Embryonic facial prominence (tissue), 1 donor: Measurements from ENCODE around the gene CYP11A1.
A peak's percentile ranks its signal among the peaks of the same experiment; 100 is the strongest.

Experiments used
- DNase-seq: peaks from one replicate; pipeline ENCODE4 v3.0.0-alpha.2; 2016; ENCODE audit errors: extremely low spot score

Gene CYP11A1

DNA sequence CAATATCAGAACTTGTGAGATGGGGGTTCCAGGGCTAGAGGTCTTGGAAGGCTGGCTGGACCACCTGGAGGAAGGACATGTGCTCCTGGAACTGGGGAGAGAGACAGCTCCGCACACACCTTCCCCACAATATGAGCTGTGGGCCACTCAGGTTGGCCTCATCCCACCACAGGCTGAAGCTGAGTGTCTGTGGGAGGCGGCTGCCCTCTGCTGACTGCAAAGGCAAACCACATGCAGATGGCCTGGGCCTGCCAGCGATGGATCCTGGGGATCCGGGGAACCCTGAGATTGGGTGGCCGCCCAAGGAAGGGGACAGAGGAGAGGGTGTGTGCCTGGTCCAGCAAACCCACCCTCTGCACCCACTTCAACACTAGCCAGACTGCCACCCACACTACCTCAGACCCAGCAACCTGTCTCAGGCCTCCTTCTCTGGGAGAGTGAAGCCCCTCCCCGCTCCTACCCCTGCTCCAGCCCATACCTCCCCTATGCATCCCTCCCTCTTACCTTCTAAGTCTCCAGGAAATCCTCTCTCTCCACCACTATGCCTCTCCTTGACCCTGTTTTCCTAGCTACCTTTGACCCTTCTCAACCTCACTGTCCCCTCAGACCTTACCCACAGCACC lies 44.8 kb downstream of the CYP11A1 start:
- DNase-seq: no peak

DNA sequence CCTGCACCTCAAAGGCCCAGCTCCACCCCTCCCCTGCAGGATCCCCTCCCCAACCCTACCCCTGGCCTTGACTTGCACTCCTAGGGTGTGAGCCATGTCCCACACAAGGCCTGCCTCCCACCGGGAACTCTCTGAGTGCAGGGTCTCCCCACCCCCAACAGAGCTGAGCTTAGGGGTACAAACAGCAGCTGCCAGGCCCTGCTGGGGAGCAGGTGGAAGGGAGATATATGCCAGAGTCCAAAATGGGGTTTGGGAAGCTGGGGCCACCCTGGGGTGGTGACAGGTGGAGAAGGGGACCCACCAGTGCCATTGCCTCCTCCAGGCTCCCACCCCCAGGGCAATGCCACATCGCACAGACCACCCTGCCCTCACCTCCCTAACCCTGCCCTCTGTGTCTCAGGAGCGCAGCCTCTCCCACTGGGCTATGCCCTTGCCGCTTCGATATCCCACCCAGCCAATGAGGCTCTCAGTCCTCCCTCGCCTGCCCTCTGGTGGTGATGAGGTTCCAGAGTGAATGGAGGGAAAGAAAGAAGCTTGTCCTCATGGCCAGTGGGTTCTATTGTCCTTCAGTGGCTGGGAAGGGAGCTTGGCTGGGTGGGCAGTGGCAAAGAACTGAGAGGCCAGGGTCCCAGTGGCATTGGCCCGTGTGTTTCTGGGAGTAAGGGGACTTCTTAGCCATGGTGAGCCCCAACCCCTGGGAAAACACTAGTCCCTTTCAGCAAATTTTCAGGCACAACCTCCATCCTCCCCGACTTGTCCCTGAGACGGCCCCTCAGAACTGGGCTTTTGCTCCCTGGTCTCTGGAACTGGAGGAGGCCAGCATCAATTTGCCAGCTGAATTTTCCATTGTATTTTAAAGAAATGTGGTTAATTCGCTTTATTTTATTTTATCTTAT lies 46.8 kb downstream of the CYP11A1 start:
- no peak for DNase-seq

DNA sequence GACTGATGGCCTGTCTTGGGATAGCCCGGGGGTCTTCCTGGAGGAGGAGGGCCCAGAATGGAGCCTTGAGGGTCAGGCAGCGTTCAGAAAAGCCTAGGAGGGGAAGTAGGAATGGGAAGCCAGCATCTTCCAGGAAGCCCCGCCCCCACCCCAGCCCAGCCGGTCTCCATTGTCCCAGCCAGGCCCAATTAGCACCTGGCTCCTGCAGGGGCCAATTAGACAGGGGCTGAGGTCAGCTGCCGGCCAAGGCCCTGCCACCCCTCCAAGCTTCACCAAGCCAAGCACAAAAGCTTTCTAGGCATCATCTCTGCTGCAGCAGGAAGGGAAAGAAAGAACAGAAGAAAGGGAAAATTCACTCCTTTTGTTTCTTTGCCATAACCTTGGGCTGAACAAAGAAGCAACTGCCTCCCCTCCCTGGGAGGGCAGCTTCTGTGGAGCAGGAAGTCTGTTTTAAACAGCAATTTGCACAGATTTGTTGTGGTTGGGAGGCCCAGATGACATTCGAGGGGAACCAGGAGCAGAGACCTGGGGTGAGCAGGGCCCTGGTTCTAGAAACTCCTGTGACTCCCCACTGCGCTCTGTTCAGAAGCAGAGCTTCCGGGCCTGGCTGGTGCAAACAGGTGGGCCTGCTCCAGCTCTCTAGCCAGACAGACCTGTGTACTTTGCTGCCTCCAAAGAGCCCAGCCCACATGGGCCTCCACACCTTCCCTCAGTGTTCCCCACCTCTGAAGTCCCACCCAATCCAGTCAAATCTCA lies 47.7 kb downstream of the CYP11A1 start:
- no peak for DNase-seq

DNA sequence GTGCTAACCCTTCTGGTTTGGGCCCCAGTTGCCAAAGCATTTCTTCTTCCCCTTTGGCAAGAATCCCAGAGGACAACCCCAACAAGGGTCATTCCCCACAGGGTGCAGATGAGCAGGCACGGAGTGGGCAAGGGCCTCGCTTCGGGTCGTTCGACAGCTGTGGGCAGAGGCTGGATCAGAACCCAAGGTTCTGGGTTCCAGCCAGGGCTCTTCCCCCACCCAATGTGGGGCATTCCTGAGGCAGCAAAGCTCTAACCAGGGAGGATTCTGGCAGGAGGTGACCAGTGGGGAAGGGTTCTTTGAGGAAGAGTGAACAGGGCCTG lies 48.3 kb downstream of the CYP11A1 start:
- no peak for DNase-seq

DNA sequence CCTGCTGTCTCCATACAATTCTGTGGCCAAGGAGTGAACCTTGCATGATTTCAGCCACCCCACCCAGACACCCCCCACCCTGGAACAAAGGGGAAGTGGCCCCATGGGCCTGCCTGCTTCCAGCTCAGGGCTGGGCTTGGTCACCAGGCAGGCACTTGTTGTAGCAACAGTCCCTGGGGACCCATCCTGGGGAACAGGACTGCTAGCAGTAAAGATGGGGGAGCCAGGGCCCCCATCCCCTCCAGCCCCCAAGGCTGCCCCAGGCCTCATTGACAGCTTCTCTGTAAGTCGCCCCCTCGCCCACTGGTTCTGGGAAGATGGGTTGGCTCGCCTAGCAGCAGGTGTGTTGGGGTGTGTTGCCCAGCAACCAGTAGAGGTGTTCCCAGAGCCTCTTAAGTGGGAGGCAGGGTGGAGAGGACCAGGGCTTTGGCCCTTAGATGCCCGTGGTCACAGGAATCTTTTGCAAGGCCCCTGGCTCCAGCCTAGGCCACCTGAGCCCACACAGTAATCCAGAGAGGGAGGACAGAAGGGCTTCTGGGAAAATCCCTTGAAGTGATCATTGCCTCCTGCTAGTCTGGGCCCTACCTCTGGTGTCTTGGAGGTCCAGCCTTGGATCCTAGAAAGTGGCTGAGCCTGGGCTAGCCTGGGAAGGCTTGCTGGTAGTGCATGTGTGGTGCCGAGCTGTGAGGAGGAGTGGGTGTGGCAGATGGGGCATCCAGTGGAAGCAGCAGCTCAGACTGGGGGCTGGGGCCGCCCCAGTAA lies 48.9 kb downstream of the CYP11A1 start:
- no peak for DNase-seq

DNA sequence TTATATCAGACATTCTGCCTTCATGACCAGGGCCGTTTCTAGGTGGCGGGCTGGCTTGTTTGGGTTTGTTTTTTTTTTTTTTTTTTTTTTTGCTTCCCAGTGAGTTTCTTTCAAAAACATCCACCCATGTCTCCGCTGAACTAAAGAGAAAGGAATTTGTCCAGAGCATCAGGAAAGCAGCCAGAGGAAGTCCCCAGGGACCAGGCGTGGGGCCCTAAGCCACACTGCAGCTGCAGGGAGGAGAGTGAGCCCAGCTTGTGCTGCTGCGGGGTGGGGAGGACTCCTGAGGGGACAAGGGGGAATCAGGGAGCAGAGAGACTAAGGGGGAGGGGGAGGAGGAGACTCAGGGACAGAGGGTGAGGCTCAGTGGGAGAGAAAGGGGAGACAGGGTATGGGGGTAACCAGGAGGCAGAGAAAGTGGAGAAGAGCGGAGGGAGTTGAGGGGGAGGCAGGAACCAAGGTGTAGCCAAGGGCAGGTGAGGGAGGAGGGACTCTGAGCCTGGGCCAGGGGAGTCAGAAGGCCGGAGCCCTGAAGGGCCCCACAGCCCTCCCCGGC lies 49.5 kb downstream of the CYP11A1 start:
- DNase-seq: peak; percentile 56

DNA sequence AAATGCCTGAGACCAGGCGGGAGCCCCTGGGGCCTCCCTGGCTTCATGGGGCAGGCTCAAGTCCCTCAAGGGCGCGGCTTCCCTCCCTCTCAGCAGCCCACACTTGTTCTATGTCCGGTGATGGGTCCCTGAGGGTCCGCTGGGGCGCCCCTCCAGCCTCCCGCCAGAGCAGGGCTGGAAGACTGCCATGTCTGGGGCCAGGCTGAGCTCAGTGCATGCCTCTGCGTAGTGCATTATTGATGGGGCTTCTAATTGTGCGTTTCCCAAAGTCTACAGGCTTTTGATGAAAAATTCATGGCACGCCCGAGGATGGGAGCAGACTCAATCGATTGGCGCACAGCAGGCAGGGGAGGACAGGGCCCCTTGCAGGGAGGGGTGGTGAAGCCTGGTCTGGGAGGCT lies 51.3 kb downstream of the CYP11A1 start:
- no peak for DNase-seq

DNA sequence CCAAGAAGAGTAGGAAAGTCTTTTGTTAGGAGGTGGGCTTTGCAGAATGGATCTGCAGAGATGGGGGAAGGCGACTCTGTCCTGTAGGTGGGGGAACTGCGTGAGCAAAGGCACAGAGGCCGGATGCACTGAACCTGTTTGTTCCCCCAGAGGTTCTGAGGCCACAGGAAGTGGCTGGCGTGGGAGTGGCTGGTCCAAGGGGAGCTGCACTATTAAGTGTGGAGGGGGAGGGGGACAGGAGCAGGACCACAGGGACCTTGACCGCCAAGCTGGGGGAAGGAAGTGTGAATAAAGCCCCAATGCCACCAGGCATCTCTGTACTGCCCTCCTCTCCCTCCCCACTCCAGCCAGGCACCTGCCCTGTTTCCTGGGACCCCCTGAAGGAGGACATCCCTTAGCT lies 51.8 kb downstream of the CYP11A1 start:
- no peak for DNase-seq

DNA sequence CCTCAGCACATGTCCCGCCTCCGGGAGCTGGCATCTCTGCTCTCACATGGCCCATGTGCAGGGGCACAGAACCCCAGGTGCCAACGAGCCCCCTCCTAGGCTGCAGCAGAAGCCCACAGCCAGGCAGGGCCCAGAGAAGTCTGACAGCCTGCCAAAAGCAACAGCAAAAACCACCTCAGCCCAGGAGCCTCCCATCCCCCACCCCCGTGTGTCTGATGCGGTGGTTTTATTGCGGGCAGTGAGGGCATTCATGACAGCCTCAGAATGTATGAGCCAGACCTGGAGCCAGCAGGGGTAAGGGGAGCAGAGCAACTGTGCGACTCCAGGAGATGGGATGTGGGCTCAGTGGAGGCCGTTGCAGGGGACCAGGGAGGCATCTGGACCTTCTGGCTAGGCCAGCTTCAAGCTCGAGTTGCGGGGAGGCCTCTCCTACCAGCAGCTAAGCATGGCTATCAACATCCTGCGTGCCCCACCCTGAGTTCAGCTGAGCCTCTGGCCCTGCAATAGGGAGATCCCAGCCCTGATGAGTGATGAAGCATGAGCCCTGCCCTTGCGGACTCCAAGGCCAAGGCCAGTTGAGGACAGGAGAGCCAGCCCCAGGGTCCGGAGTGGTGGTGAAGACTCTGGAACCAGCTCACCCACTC lies 52.5 kb downstream of the CYP11A1 start:
- no peak for DNase-seq

DNA sequence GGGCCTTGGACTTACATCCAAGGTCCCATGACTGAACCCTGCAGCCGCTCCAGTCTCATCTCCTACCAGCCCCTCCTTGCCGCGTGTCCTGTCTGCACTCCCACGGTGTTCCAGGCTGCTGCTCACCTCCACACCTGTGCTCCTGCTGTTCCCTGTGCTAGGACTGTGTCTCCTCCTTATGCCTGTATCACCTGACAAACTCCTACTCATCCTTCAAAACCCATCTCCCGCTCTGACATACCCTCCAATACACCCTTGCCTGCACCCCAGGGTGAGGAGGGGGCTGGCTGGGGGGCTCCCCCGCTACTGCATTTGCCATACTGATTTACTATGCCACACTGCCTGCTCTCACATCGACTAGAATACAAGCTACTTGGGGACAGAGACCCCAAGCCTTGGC lies 53.6 kb downstream of the CYP11A1 start:
- DNase-seq: no peak

DNA sequence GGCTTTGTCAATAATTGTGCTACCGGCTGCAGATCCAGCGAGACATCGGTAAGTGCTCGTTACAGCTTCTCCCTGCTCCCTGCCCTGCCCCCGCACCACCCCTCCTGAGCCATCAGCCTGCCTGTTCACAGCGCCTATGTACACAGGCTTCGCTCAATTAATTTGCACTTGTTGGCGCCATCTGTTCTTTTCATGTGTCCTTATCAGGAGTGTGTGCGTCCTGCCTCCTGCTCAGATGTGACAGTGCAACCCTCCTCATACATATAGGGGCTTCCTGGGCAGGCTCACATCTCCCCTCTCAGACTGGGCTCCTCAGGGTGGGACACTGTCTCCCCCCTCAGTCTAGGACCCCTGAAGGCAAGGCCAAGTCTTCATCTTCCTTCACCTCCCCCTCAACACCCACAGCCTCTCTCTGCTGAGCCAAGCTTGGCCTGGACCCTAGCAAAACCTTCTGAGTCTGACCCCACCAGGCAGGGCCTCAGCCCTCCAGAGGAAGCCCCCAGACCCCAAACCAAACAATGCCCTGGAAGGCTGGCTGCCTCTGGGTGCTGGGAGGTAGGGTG lies 54.9 kb downstream of the CYP11A1 start:
- DNase-seq: no peak

DNA sequence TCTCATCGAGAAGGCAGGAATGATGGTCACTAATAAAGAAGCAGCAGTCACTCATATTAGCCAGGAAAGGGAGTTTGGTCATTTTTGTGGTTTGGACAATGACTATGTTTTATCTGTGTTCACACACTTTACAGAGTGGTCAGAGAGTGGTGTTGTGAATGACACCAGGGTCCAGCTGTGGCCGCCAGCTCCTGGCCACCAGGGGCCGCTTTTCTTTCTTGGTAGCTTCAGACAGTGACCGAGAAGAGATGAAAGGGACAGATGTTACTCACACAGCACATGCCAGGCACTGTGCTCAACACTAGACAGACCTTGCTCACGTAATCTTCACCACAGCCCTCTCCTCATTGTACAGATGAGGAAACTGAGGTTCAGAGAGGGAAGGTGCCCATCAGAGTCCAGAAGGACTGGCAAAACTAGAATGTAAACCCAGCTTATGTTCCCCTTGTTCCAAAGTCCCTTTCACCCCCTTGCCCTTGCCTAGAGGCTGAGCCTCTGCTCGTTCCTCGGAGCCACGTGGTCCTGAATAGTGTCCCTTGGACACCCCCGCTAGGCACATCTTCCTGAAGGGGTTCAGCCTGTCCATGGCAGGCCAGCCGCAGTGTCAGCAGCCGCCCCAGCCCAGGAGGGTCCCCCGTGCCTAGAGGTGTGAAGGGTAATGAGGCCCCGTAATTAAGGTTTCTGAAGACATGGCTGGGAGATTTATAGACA lies 55.6 kb downstream of the CYP11A1 start:
- no peak for DNase-seq

DNA sequence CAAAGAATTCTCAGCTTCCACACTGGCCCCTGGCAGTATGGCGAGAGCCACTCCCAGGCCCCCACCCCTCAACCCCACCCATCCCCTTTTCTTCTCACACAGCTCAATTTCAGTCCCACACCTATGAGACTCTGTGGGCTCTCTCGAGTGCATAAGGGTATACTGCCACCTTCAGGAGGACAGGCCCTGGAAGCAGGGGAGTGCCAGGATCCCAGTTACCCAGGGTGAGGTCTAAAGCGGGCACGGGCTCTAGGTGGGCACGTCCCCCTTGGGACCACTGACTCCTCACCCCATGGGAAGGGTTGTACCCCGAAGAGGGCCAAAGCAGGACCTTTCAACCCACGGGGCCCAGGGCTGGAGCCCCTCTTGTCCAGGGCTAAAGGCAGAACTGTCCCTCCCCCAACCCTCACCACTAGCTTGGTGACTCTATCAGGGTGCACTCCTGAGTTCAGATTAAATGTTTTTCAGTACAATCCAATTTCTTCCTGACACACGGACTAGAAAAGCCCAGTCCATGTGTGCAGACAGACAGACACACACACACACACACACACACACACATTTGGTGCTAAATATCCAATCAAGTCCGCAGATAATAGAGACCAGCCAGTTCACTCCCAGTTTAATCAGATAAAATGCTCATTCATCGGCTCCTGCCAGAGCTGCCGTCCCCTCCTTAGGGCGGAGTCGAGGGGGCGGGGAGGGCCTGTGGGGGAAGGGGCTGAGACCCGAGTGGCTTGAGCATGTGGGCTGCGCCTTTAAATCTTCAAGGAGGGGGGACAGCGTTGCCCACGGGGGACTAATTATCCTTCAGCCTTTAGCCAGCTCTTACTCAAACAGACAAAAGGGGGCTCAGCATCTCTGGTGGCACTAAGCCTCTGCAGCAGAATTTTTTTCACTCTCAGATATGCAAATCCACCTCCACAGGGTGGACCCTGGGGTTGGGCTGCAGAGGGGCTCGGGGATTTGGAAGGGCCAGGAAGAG lies 59.3 kb downstream of the CYP11A1 start:
- DNase-seq: no peak

DNA sequence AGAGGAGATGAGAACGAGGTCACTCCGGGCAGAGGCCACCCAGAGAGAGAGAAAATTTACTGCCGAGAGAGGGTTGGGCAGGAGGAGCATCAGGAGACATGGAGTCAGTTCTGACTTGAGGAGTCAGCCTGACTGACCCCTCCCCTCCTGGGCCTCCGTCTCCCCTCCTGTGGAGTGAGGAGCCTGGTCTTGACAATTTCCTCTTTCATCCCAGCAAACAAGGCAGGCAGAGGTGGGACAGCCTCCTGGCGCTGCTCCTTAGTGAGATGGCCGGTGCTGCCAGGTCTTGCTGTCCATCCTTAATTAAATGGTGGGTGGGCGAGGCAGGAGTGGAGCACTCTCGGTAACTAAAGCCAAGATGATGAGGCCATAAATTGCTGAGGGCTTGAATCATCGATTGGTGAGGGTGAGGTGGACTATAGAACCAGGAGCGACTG lies 60.6 kb downstream of the CYP11A1 start:
- DNase-seq: no peak

DNA sequence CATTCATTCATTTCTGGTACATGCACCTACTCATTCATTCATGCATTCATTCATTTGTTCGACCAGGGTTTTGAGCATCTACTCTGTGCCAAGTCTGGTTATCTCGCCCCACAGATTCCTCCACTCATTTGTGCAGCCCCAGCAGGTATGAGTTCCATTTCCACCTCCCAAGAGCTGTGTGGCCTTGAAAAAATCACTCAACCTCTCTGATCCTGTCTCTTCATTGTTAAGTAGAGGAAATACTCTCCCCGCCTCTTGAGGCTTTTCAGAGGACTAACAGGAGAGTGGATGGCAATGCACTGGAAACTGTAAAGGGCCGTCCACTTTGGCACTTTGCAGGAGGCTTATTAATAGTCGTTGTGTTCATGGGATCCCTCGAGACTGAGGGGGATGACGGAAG lies 61.8 kb downstream of the CYP11A1 start:
- DNase-seq: no peak

DNA sequence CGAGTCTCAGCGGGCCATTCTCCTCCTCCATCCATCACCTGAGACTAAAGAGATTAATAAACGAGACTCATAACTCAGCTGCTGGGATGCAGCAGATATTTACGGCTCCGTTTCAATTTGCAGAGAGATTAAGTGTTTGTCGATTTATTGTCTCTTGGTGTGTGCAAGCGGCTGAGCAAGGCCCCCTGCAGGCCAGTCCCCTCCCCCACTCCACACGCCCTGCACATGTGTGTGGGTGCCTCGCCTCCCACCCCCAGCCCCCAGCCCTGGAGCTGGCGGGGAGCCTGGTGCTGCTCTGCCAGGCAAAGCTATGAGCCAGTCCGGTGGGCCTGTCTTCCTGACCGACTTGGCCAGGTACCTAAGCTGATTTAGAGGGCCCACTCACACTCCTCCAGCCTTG lies 63.0 kb downstream of the CYP11A1 start:
- no peak for DNase-seq

DNA sequence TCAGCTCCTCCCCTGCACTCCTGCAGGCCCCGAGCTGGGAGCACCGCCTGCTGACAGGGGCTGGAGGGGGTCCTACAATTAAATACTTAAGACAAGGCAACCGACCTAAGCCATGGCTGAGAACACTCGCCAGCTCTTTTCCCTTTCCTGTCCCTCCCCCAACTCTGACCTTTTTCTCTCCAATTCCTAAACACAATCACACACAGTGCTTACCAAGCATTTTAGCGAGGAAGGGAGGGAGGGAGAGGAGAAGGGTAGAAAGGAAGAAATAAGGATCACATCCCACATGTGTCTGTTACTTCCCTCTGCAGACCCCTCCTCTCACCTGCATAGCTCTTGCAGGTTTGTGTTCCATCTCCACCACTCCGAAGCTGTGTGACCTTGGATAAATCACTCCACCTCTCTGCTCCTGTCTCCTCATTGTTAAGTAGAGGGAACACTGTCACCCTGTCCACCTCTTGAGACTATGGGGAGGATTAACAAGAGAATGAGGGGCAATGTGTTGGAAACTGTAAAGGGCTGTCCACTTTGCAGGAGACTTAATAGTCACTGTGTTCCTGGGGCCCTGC lies 63.6 kb downstream of the CYP11A1 start:
- DNase-seq: no peak

DNA sequence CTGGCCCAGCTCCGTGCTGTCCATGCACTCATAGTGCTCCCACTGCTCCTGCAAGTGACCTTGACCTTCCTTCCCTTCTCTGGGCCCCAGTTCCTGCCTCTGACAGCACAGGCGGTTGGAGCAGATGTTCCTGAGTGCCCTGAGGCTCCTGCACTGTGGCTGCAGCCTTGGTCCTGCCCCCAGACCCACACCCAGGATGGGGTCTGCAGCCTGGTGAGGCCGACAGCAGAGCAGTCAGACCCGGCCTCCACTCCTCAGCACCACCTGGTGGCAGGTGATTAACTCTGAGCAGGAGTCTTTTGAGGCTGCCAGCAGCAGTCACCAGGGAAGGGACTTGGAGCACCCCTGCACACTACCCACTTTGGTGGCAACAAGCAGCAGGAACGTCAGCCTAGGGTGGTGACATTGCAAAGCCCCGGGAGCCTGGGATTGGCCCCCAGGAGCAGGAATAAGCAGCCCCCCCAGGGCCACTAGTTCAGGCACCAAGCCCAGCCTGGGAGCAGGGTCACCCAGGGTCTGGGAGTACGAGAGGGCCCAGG lies 64.6 kb downstream of the CYP11A1 start:
- no peak for DNase-seq
